Measurements from ENCODE around the gene IGSF11. TPM values are rescaled to one million over a fixed set of nuclear protein-coding genes. Genes with fewer than 3 reads are reported as not detected.
"Not testable (repeated sequence)": the region's sequence is repeated elsewhere in the genome, so short reads cannot be mapped to it uniquely, and the experiment has no call there.

The IGSF11 gene
- total RNA-seq, 1 donor from 2014 or later = not detected

DNA sequence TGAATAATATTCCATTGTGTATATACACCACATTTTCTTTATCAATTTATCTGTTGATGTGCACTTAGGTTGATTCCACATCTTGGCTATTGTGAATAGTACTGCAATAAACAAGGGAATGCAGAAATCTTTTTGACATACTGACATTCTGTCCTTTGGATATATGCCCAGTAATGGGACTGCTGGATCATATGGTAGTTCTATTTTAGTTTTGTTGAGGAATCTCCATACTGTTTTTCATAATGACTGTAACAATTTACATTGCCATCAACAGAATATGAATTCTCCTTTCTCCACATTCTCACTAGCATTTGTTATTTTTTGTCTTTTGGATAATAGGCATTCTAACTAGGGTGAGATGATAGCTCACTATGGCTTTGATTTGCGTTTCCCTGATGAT, 174.7 kb downstream of the IGSF11 start:
- H3K27me3 Mint-ChIP-seq (ENCODE audit: unreplicated experiment) = no peaks in the 10 kb centered on the region
- TF ChIP-seq, protein P1, sequence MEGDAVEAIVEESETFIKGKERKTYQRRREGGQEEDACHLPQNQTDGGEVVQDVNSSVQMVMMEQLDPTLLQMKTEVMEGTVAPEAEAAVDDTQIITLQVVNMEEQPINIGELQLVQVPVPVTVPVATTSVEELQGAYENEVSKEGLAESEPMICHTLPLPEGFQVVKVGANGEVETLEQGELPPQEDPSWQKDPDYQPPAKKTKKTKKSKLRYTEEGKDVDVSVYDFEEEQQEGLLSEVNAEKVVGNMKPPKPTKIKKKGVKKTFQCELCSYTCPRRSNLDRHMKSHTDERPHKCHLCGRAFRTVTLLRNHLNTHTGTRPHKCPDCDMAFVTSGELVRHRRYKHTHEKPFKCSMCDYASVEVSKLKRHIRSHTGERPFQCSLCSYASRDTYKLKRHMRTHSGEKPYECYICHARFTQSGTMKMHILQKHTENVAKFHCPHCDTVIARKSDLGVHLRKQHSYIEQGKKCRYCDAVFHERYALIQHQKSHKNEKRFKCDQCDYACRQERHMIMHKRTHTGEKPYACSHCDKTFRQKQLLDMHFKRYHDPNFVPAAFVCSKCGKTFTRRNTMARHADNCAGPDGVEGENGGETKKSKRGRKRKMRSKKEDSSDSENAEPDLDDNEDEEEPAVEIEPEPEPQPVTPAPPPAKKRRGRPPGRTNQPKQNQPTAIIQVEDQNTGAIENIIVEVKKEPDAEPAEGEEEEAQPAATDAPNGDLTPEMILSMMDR (IDR thresholded peaks at IDR 0.05) = no peak

DNA sequence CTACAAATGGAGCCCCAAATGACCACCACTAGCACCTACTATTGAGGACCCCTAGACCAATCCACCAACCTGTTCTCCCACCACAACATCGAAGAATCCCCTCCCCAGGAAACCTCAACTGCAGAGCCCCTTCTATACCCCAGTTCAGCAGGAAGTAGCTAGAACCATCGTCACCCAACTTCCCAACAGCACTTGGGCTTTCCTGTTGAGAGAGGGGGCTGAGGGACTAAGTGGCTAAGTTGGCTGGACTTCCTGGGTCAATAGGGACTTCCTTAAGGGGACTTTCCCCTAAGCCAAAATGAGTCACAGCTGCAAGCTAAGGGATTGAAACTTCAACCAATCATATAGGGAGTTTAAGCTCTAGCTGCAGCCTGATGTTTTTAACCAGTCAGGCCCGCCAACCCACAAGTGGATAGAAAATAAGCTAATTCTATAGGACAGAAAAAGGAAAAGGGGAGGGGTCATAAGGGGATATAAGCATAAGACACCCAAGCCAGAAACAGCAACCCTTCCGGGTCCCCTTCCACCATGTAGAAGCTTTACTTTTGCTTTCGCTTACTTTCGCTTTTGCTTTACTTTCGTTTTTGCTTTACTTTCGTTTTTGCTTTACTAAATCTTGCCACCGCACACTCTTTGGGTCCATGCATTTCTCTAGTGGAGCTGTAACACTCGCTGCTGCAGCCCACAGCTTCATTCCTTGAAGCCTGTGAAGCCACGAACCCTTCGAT, 183.0 kb downstream of the IGSF11 start:
- not testable (repeated sequence) for H3K4me3 Mint-ChIP-seq (ENCODE audit: unreplicated experiment); H3K36me3 Mint-ChIP-seq (ENCODE audit: unreplicated experiment); DNase-seq (ENCODE audit: extremely low spot score, unreplicated experiment); H3K27ac Mint-ChIP-seq (ENCODE audit: unreplicated experiment); H3K27me3 Mint-ChIP-seq (ENCODE audit: unreplicated experiment); H3K4me1 Mint-ChIP-seq (ENCODE audit: unreplicated experiment)
- peaks cover 16% of the 10 kb centered on the region for H3K9me3 Mint-ChIP-seq (ENCODE audit: unreplicated experiment)

More for the DNA sequence above, 174.7 kb downstream of the IGSF11 start:
- H3K4me3 Mint-ChIP-seq (ENCODE audit: unreplicated experiment) = no peak overlapping the region
- H3K36me3 Mint-ChIP-seq (ENCODE audit: unreplicated experiment) = no peaks in the 10 kb centered on the region
- no peak for DNase-seq (ENCODE audit: extremely low spot score, unreplicated experiment)
- peaks cover 21% of the 10 kb centered on the region for H3K9me3 Mint-ChIP-seq (ENCODE audit: unreplicated experiment)
- H3K27ac Mint-ChIP-seq (ENCODE audit: unreplicated experiment) = no peak overlapping the region
- no peaks in the 10 kb centered on the region for H3K4me1 Mint-ChIP-seq (ENCODE audit: unreplicated experiment)

DNA sequence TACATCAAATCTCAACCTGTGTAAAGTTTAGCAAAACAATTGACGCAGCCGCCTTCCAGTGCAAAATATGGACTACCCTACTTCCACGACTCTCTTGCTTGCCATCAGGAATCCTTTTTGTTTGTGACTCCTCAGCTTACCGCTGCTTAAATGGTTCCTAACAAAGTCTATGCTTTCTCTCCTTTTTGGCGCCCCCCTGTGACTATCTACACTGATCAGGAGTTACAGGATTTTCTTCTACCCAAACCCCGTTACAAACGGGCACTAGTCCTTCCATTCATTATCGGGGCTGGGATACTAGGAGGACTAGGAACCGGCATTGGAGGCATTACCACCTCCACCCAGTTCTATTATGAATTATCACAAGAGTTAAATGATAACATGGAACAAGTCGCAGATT, 184.0 kb downstream of the IGSF11 start:
- H3K36me3 Mint-ChIP-seq (ENCODE audit: unreplicated experiment) = no peaks in the 10 kb centered on the region
- H3K4me3 Mint-ChIP-seq (ENCODE audit: unreplicated experiment) = no peak overlapping the region
- H3K9me3 Mint-ChIP-seq (ENCODE audit: unreplicated experiment) = peaks cover 14% of the 10 kb centered on the region
- TF ChIP-seq, protein P1 (IDR thresholded peaks at IDR 0.05) = no peak
- DNase-seq (ENCODE audit: extremely low spot score, unreplicated experiment) = no peak
- no peaks in the 10 kb centered on the region for H3K4me1 Mint-ChIP-seq (ENCODE audit: unreplicated experiment)
- no peaks in the 10 kb centered on the region for H3K27me3 Mint-ChIP-seq (ENCODE audit: unreplicated experiment)
- H3K27ac Mint-ChIP-seq (ENCODE audit: unreplicated experiment) = no peak overlapping the region

Other genes starting within 250 kb of the IGSF11 start
- gene TEX55, start 111.3 kb upstream of the IGSF11 start, total RNA-seq = not detected in 2 replicates
- gene UPK1B, start 138.8 kb upstream of the IGSF11 start, total RNA-seq = 0.24 TPM in 1 of 2 replicates, not detected in the other
- 21.7 and 21.8 TPM in 2 replicates for gene B4GALT4, start 206.0 kb upstream of the IGSF11 start, total RNA-seq

All from osteocyte (in vitro differentiated cells).